Measurements from ENCODE around the gene SUMO3. TPM values are rescaled to one million over a fixed set of nuclear protein-coding genes. Genes with fewer than 3 reads are reported as not detected.

The SUMO3 gene
- total and polyA plus RNA-seq, 2 of the 4 experiments (the other 2 are of a cell fraction), result 64.9 to 101 TPM

DNA sequence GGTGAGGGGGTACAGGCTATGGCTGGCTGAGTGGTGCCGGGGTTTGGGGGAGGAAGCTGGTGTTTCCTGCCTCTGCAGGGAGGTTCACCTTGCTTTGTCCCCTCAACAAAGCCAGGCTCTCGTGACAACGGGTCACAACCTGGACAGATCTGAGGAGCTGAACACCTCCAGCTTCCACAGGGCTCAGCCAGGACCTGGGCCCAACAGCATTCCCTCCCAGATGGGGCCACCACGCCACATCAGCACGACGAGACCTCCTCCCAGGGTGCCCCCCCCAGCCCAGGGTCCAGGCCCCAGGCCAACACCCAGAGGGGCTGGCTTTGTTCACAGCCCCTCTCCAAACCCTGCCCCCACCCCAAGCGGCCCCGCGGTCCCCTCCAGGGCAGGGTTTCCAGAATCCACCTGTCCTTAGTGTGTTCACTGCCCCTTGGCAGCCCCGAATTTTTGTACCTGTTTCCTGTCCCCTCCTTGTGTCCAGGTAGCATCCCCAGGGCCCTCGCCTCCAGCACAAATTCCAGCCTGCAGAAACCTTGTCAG is 51.0 kb downstream of the SUMO3 start:
- H3K9me3 ChIP-seq (ENCODE audit: control insufficient read depth, insufficient read depth, low read length), result no peaks in the 10 kb centered on the region
- BruUV-seq (replicated peaks), result no TSS peak
- no peak overlapping the region for H3K14ac ChIP-seq (replicated peaks; ENCODE audit: low read depth, low read length)
- intact Hi-C loops (cut with micrococcal nuclease) (no loop called here), in situ Hi-C loops (cut with MboI; ENCODE audit: low sequenced_read_pairs) (no loop called here), dilution Hi-C loops (cut with HindIII; ENCODE audit: low sequenced_read_pairs, unreplicated experiment) (no loop called here)
- H2BK5ac ChIP-seq (ENCODE audit: low read depth, low read length, poor library complexity, severe bottlenecking), result no peak overlapping the region
- ATAC-seq (ENCODE audit: low read depth) (no peak), DNase-seq (no peak)
- H3K27ac ChIP-seq (ENCODE audit: insufficient read depth, low read length), result no peak overlapping the region
- H3K4me2 ChIP-seq (ENCODE audit: low read depth, low read length), result no peak overlapping the region
- CTCF ChIA-PET, result no interaction called here
- TF ChIP-seq, protein P1, sequence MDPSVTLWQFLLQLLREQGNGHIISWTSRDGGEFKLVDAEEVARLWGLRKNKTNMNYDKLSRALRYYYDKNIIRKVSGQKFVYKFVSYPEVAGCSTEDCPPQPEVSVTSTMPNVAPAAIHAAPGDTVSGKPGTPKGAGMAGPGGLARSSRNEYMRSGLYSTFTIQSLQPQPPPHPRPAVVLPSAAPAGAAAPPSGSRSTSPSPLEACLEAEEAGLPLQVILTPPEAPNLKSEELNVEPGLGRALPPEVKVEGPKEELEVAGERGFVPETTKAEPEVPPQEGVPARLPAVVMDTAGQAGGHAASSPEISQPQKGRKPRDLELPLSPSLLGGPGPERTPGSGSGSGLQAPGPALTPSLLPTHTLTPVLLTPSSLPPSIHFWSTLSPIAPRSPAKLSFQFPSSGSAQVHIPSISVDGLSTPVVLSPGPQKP (IDR thresholded peaks at IDR 0.05; ENCODE audit: borderline replicate concordance, low read depth, low read length), result no peak
- no peak for TF ChIP-seq MAFK (IDR thresholded peaks at IDR 0.05; ENCODE audit: low read depth, low read length)
- TF ChIP-seq CEBPB (IDR thresholded peaks at IDR 0.05; ENCODE audit: low read depth, low read length), result no peak
- no peak for TF ChIP-seq FOS (IDR thresholded peaks at IDR 0.05; ENCODE audit: low read depth, low read length)
- TF ChIP-seq MXI1 (IDR thresholded peaks at IDR 0.05; ENCODE audit: borderline replicate concordance, low read depth, low read length), result no peak
- no peak for TF ChIP-seq SMC3 (IDR thresholded peaks at IDR 0.05; ENCODE audit: low read depth, low read length)
- TF ChIP-seq POLR2A (IDR thresholded peaks at IDR 0.05; ENCODE audit: low read depth, low read length), result no peak
- TF ChIP-seq, protein P2, sequence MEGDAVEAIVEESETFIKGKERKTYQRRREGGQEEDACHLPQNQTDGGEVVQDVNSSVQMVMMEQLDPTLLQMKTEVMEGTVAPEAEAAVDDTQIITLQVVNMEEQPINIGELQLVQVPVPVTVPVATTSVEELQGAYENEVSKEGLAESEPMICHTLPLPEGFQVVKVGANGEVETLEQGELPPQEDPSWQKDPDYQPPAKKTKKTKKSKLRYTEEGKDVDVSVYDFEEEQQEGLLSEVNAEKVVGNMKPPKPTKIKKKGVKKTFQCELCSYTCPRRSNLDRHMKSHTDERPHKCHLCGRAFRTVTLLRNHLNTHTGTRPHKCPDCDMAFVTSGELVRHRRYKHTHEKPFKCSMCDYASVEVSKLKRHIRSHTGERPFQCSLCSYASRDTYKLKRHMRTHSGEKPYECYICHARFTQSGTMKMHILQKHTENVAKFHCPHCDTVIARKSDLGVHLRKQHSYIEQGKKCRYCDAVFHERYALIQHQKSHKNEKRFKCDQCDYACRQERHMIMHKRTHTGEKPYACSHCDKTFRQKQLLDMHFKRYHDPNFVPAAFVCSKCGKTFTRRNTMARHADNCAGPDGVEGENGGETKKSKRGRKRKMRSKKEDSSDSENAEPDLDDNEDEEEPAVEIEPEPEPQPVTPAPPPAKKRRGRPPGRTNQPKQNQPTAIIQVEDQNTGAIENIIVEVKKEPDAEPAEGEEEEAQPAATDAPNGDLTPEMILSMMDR (conservative IDR thresholded peaks at IDR 0.05; ENCODE audit: low read depth, low read length), result no peak
- TF ChIP-seq RFX5 (IDR thresholded peaks at IDR 0.05; ENCODE audit: low read depth, low read length), result no peak
- no peak for TF ChIP-seq RCOR1 (IDR thresholded peaks at IDR 0.05; ENCODE audit: insufficient replicate concordance, low read length)
- TF ChIP-seq NFE2L2 (IDR thresholded peaks at IDR 0.05; ENCODE audit: low read depth, low read length), result no peak
- TF ChIP-seq, protein P3, sequence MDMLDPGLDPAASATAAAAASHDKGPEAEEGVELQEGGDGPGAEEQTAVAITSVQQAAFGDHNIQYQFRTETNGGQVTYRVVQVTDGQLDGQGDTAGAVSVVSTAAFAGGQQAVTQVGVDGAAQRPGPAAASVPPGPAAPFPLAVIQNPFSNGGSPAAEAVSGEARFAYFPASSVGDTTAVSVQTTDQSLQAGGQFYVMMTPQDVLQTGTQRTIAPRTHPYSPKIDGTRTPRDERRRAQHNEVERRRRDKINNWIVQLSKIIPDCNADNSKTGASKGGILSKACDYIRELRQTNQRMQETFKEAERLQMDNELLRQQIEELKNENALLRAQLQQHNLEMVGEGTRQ (IDR thresholded peaks at IDR 0.05; ENCODE audit: low read depth, low read length), result no peak
- TF ChIP-seq CHD1 (IDR thresholded peaks at IDR 0.05; ENCODE audit: low read depth, low read length), result no peak
- TF ChIP-seq BHLHE40 (IDR thresholded peaks at IDR 0.05; ENCODE audit: low read depth, low read length), result no peak
- no peak overlapping the region for H2AK5ac ChIP-seq (ENCODE audit: low read depth, low read length)
- H4K8ac ChIP-seq (ENCODE audit: low read depth in 2 of 2, low read length in 2 of 2), result no peak overlapping the region
- no peak overlapping the region for H2AK9ac ChIP-seq (replicated peaks; ENCODE audit: low read depth, low read length, poor library complexity)
- no peaks in the 10 kb centered on the region for H3K9me1 ChIP-seq (ENCODE audit: insufficient read depth, low read length)
- no peak overlapping the region for H2BK15ac ChIP-seq (ENCODE audit: low read depth, low read length)
- H3K56ac ChIP-seq (ENCODE audit: extremely low read depth, insufficient read depth, low read length), result no peak overlapping the region
- H3K79me1 ChIP-seq (ENCODE audit: low read depth in 1 of 2, low read length in 2 of 2), result no peaks in the 10 kb centered on the region
- no peaks in the 10 kb centered on the region for H3K4me1 ChIP-seq (ENCODE audit: control insufficient read depth, insufficient read depth, low read length)
- H3K18ac ChIP-seq (ENCODE audit: low read depth, low read length), result no peak overlapping the region
- H3K4me3 ChIP-seq (ENCODE audit: insufficient read depth, low read depth, low read length), result no peak overlapping the region
- no peak overlapping the region for H3K4ac ChIP-seq (ENCODE audit: low read depth, low read length)
- no peak overlapping the region for H4K5ac ChIP-seq (ENCODE audit: low read depth, low read length)
- H2BK20ac ChIP-seq (ENCODE audit: low read depth, low read length), result no peak overlapping the region
- no CpG with 5 or more reads among the region's 11 CpGs for whole genome bisulfite sequencing, 2 experiments (ENCODE audit: extremely low coverage in 2 of 2, insufficient read length in 1 of 2)
- H4K20me1 ChIP-seq (ENCODE audit: insufficient read depth, low read length), result peaks cover under 1% of the 10 kb centered on the region; the same call in 1 of the 2 replicates
- no peak overlapping the region for H4K91ac ChIP-seq (ENCODE audit: insufficient read depth, low read depth, low read length)
- H2AFZ ChIP-seq (replicated peaks; ENCODE audit: low read length, poor library complexity), result no peak overlapping the region
- no peak overlapping the region for H2BK120ac ChIP-seq (ENCODE audit: low read depth, low read length)
- no peaks in the 10 kb centered on the region for H3K27me3 ChIP-seq (ENCODE audit: control insufficient read depth, insufficient read depth, low read length)
- peaks cover 17% of the 10 kb centered on the region for H3K36me3 ChIP-seq (ENCODE audit: control insufficient read depth, insufficient read depth, low read length)
- no peak overlapping the region for H3K23ac ChIP-seq (ENCODE audit: low read depth, low read length)
- POLR2A ChIA-PET (ENCODE audit: unreplicated experiment), result no interaction called here
- no peak overlapping the region for H3K9ac ChIP-seq (ENCODE audit: low read depth, low read length)

Data from IMR-90 (cell line).